Activated CD4-positive, CD25-positive, alpha-beta regulatory T cell (primary cell): ENCODE results near the gene GLIPR1.
"Not testable (repeated sequence)": the region's sequence is repeated elsewhere in the genome, so short reads cannot be mapped to it uniquely, and the experiment has no call there.

Experiments
- DNase-seq, 4 experiments: peaks; one replicate each; lab custom pipeline; 2025; lab: John Stamatoyannopoulos, UW

The GLIPR1 gene

GRCh38 chr12:75474116-75474515 is 6.4 kb upstream of the GLIPR1 start:
- DNase-seq = no peak

GRCh38 chr12:75476071-75476470 is 4.5 kb upstream of the GLIPR1 start:
- no peak for DNase-seq

- DNase-seq = no peak
Measured at GRCh38 chr12:75477137-75477536, 3.4 kb upstream of the GLIPR1 start.

- no peak for DNase-seq
Measured at GRCh38 chr12:75478116-75478794, 2.3 kb upstream of the GLIPR1 start.

- DNase-seq = no peak
Measured at GRCh38 chr12:75479963-75480461, 543 bp upstream of the GLIPR1 start.

- no peak for DNase-seq
Measured at GRCh38 chr12:75481013-75481705, 604 bp downstream of the GLIPR1 start.

- no peak for DNase-seq
Measured at GRCh38 chr12:75481774-75482173, 1.2 kb downstream of the GLIPR1 start.

- no peak for DNase-seq
Measured at GRCh38 chr12:75482646-75483045, 2.1 kb downstream of the GLIPR1 start.

GRCh38 chr12:75483431-75483830 is 2.9 kb downstream of the GLIPR1 start:
- DNase-seq = no peak

GRCh38 chr12:75484450-75484849 is 3.9 kb downstream of the GLIPR1 start:
- DNase-seq = not testable (repeated sequence)

GRCh38 chr12:75487308-75487707 is 6.8 kb downstream of the GLIPR1 start:
- DNase-seq = no peak

- DNase-seq = no peak
Measured at GRCh38 chr12:75488553-75488952, 8.0 kb downstream of the GLIPR1 start.

GRCh38 chr12:75489187-75489586 is 8.6 kb downstream of the GLIPR1 start:
- no peak for DNase-seq

GRCh38 chr12:75489613-75490210 is 9.2 kb downstream of the GLIPR1 start:
- no peak for DNase-seq

- no peak for DNase-seq
Measured at GRCh38 chr12:75491169-75491568, 10.6 kb downstream of the GLIPR1 start.

GRCh38 chr12:75503459-75503858 is 22.9 kb downstream of the GLIPR1 start:
- DNase-seq = no peak

- DNase-seq = no peak
Measured at GRCh38 chr12:75503866-75504265, 23.3 kb downstream of the GLIPR1 start.

- no peak for DNase-seq
Measured at GRCh38 chr12:75505706-75506312, 25.3 kb downstream of the GLIPR1 start.

GRCh38 chr12:75507086-75507485 is 26.5 kb downstream of the GLIPR1 start:
- no peak for DNase-seq

GRCh38 chr12:75508159-75508558 is 27.6 kb downstream of the GLIPR1 start:
- DNase-seq = no peak

- DNase-seq = no peak
Measured at GRCh38 chr12:75509621-75510020, 29.1 kb downstream of the GLIPR1 start.
